NB4 (cell line): Measurements from ENCODE around the gene OR52A1.

Experiments
- POLR2A ChIP-seq: IDR thresholded peaks from 2 replicates; pipeline ENCODE4 v1.6.1; 2011; ENCODE audit warnings: mild to moderate bottlenecking; ENCODE audit not compliant: insufficient read length; ENCODE audit errors: extremely low read depth
- TF ChIP-seq, protein P1 (sequence below): IDR thresholded peaks from one replicate; pipeline ENCODE4 v1.5.1; 2012; ENCODE audit warnings: low read depth, low read length

DNA sequence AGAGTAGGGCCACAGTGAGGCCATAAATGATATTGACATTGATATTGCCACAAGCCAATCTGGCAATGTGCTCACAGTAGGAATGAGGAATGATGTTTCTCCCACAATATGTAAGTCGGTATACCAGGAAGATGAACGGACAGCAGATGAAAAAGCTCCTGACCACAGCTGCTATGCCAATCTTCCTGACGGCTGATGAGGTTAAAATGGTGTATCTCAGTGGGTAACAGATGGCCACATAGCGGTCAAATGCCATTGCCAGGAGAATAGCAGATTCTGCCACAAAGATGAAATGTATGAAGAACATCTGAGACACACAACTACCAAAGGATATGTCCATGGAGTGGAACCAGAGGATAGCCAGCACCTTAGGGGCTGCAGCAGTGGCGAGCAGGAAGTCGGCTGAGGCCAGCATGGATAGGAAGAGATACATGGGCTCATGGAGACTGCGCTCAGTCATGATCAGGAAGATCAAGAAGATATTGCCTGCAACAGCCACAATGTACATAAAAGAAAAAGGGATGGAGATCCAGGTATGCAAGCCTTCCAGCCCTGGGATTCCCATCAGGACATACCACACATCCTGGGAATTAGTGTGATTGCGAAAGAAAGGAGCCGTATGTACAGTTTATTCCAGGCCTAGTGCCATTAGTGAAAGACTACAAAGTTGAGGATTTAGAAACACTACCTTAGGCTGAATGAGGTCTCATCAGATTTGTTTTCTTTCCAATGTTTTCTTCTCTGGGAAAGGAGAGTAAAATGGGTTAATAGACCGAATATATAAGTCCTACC lies 23.7 kb upstream of the OR52A1 start:
- TF ChIP-seq, protein P1, sequence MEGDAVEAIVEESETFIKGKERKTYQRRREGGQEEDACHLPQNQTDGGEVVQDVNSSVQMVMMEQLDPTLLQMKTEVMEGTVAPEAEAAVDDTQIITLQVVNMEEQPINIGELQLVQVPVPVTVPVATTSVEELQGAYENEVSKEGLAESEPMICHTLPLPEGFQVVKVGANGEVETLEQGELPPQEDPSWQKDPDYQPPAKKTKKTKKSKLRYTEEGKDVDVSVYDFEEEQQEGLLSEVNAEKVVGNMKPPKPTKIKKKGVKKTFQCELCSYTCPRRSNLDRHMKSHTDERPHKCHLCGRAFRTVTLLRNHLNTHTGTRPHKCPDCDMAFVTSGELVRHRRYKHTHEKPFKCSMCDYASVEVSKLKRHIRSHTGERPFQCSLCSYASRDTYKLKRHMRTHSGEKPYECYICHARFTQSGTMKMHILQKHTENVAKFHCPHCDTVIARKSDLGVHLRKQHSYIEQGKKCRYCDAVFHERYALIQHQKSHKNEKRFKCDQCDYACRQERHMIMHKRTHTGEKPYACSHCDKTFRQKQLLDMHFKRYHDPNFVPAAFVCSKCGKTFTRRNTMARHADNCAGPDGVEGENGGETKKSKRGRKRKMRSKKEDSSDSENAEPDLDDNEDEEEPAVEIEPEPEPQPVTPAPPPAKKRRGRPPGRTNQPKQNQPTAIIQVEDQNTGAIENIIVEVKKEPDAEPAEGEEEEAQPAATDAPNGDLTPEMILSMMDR, result no peak
- no peak for TF ChIP-seq POLR2A
